Stimulated activated naive CD8-positive, alpha-beta T cell treated with anti-CD3 and anti-CD28 coated beads, Interleukin-15, Interleukin-2, amounts not matched to agents 100 ng/mL and 50 ng/mL, for 24 hours (primary cell): Measurements from ENCODE around the gene C9orf85.

ENCODE experiments used
- H3K27ac Mint-ChIP-seq: one replicate; pipeline ENCODE4 v1.8.0; 2021; ENCODE audit warnings: mild to moderate bottlenecking, mixed read lengths
- H3K27me3 Mint-ChIP-seq: one replicate; pipeline ENCODE4 v1.8.0; 2021; ENCODE audit warnings: mixed read lengths
- H3K36me3 Mint-ChIP-seq: one replicate; pipeline ENCODE4 v1.8.0; 2021; ENCODE audit warnings: low read depth, mixed read lengths
- H3K4me1 Mint-ChIP-seq: one replicate; pipeline ENCODE4 v1.8.0; 2021; ENCODE audit warnings: low read depth, mixed read lengths
- H3K4me3 Mint-ChIP-seq: one replicate; pipeline ENCODE4 v1.8.0; 2021; ENCODE audit warnings: mild to moderate bottlenecking, mixed read lengths
- H3K9me3 Mint-ChIP-seq: one replicate; pipeline ENCODE4 v1.8.0; 2021; ENCODE audit warnings: mixed read lengths

The C9orf85 gene

DNA sequence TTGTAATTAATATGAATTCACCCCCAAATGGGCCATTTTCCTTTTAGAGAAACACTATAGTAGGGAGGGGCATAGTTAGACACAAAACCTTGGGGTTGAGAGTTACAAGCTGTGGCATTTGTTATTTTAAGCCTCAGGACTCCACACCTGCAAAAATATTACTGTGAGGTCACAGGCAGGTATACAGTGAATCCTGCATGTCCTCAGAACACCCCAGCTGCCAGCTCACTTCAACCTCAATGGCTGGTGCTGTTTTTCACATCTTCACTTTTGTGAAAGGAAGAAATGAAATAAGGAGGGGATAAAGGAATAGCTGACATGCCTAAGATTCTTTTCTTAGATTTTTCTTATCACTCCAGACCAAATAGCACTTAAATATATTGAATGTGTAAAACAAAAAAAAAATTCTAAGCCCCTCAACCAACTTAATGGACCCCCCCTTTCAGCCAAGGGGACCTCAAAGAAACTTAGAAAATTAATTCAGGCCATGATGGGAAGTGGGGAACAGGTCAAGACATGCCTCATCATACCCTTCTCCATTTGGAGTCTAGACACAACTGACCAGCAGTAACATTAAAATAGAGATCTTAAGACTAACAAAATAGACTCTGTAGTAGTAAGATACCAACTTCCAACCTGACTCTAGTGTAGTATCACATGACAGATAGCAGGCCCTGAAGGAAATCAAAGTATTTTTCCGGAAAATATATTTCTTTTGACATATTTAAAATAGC, 9.2 kb downstream of the C9orf85 start:
- peaks cover 31% of the 10 kb centered on the region for H3K4me1 Mint-ChIP-seq
- H3K36me3 Mint-ChIP-seq: peaks cover 38% of the 10 kb centered on the region
- H3K27ac Mint-ChIP-seq: no peak overlapping the region
- H3K27me3 Mint-ChIP-seq: no peaks in the 10 kb centered on the region
- no peak overlapping the region for H3K4me3 Mint-ChIP-seq
- no peaks in the 10 kb centered on the region for H3K9me3 Mint-ChIP-seq

DNA sequence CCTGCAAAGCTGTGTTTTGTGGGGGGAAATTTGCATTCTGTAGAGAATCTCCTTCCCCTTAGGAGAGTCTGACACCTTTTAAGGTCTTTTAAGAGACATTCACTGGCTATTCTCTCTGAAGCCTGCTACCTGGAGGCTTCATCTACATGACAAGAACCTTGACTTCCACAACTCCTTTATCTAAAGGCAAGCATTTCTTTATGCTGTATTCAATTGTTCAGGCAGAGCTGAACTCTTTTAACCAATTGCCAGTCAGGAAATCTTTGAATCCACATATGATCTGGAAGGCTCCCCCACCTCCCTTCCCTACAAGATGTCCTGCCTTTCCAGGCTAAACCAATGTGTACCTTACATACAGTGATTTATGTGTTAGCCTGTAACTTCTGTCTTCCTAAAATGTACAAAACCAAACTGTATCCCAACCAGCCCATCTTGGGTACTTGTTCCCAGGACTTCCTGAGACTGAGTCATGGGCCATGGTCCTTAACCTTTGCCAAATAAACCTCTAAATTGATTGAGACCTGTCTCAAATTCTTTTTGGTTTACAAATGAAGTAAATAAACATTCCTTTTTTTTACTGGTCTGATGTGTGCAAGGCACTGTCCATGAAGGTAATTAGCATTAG, 9.9 kb downstream of the C9orf85 start:
- H3K27ac Mint-ChIP-seq: no peak overlapping the region
- H3K36me3 Mint-ChIP-seq: peaks cover 38% of the 10 kb centered on the region
- no peaks in the 10 kb centered on the region for H3K9me3 Mint-ChIP-seq
- H3K27me3 Mint-ChIP-seq: no peaks in the 10 kb centered on the region
- no peak overlapping the region for H3K4me3 Mint-ChIP-seq
- peaks cover 27% of the 10 kb centered on the region for H3K4me1 Mint-ChIP-seq

DNA sequence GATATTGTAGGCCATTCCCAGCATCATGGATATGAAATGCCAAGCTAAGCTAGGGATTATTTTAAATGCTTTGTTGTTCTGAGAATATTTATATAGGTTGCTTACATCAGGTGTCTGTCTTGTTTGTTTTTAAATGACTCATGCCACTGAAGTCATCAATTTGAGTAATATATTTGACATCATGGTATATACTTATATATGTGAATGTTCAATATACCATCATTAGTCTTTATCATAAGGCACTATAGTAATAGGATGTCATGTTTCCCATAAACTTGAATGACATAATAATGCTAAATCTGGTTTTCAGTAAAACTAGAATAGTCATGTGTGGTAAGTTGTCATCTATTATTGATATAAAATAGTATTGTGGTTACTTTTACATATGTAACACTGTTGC, 13.1 kb downstream of the C9orf85 start:
- Mint-ChIP-seq H3K36me3 (peaks cover 23% of the 10 kb centered on the region), H3K4me1 (peaks cover 15% of the 10 kb centered on the region), H3K4me3 (no peak overlapping the region), H3K27ac (no peak overlapping the region), H3K9me3 (no peaks in the 10 kb centered on the region), H3K27me3 (no peaks in the 10 kb centered on the region)

DNA sequence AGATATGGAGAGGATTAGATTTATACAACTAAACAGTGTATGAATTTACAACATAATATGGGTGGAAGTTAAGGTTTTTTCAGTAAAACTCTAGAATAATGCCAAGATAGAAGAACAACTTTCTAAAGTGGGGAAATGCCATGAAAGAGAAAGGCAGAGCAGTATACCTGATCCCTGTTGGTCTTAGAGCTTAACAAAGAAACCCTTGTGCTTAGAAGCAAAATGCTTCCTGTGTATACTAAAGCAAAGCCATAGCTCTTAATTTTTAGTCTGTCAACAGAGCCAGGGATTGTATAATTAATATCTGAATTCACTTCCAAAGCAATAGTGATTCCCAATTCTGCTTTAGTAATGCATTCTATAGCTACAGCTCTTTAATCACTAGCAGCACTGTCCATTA, 14.4 kb downstream of the C9orf85 start:
- peaks cover 29% of the 10 kb centered on the region for H3K36me3 Mint-ChIP-seq
- H3K27ac Mint-ChIP-seq: no peak overlapping the region
- peaks cover 15% of the 10 kb centered on the region for H3K4me1 Mint-ChIP-seq
- H3K4me3 Mint-ChIP-seq: no peak overlapping the region
- no peaks in the 10 kb centered on the region for H3K9me3 Mint-ChIP-seq
- H3K27me3 Mint-ChIP-seq: no peaks in the 10 kb centered on the region

DNA sequence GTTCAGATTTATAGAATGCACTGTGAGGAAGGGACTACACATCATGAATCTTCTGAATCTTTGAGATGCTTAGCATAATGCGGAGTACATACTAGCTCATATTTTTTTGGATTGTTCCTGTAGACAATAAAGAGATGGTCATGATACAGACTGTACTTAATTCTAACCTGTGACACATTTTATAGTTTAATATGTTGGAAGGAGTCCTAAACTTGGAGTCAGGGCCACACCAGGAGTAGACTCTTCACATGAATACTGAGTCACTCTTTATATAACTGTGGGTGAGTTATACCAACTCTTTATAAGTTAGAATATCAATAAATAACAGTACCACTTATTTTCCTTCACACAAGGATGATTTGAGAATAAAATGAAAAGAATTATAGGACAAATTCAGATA, 16.9 kb downstream of the C9orf85 start:
- Mint-ChIP-seq H3K36me3 (peaks cover 28% of the 10 kb centered on the region), H3K27me3 (no peaks in the 10 kb centered on the region), H3K4me3 (no peak overlapping the region), H3K4me1 (peaks cover 5% of the 10 kb centered on the region), H3K9me3 (no peaks in the 10 kb centered on the region), H3K27ac (no peak overlapping the region)

DNA sequence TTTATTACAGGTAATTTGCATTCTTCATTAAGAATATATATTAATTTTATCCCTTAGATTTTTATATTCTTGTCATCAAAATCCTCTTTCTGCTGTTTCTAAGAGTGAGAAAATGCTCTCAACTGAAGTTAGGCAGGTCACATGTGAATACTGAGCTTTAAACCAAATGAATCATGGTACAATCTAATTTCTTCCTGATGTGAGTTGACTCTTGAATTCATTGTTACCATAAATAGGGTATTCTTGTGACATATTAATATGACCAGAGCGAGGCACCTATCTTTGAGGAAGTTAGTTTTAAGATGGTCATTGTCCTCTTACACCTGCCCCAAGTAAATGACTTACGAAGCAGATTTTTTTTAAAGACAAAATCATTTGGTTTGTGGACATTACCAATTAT, 17.4 kb downstream of the C9orf85 start:
- H3K36me3 Mint-ChIP-seq: peaks cover 28% of the 10 kb centered on the region
- H3K9me3 Mint-ChIP-seq: no peaks in the 10 kb centered on the region
- no peak overlapping the region for H3K4me3 Mint-ChIP-seq
- peaks cover 5% of the 10 kb centered on the region for H3K4me1 Mint-ChIP-seq
- no peak overlapping the region for H3K27ac Mint-ChIP-seq
- H3K27me3 Mint-ChIP-seq: no peaks in the 10 kb centered on the region

DNA sequence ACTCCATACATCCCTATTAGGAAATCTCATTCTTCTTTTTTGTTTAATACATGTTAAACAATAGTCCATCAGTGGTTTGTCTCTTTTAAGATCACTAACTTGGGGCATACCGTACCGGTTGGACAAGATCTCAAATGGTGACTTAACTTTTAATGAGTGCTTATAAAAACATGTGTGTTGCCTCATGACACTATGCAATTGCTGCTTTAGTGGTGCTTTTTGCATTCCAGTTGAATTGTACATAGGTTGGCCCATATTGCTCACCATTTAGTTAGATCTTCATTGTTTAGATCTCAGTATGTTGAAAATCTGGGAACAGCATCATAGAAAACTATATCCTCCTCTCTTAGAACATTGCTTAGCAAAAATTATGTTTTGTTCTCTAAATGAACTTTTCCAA, 17.8 kb downstream of the C9orf85 start:
- Mint-ChIP-seq H3K36me3 (peaks cover 25% of the 10 kb centered on the region), H3K4me1 (peaks cover 2% of the 10 kb centered on the region), H3K27ac (no peak overlapping the region), H3K4me3 (no peak overlapping the region), H3K9me3 (no peaks in the 10 kb centered on the region), H3K27me3 (no peaks in the 10 kb centered on the region)

DNA sequence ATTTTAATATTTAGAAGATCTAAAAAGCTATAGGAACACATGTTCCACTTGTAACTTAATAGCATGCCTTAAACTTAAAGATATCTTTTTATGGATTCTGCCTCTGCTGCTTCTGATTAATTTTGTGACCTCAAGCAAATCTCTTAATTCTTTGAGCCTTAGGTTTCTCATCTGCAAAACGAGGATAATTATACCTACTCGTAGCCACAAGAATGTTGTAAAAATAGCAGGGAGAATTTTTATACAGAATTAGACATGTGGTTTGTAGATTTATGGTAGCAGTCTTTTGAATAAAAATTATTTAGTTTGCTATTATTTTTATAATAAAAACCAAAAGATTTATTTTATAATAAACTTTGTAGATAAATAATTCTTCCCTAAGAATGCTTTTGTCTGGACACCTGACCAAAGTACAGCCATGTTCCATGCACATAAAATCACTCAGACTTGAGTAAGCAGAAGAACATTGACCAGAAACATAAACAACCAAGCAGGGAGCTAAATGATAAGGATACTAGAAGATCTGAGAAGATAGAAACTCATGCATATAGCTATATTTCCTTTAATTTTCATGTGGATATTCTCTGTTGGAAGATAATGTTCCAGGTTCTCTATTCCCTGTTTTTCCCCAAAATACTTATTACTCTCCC, 18.5 kb downstream of the C9orf85 start:
- H3K9me3 Mint-ChIP-seq: no peaks in the 10 kb centered on the region
- no peak overlapping the region for H3K4me3 Mint-ChIP-seq
- no peaks in the 10 kb centered on the region for H3K4me1 Mint-ChIP-seq
- no peak overlapping the region for H3K27ac Mint-ChIP-seq
- no peaks in the 10 kb centered on the region for H3K27me3 Mint-ChIP-seq
- H3K36me3 Mint-ChIP-seq: peaks cover 23% of the 10 kb centered on the region

DNA sequence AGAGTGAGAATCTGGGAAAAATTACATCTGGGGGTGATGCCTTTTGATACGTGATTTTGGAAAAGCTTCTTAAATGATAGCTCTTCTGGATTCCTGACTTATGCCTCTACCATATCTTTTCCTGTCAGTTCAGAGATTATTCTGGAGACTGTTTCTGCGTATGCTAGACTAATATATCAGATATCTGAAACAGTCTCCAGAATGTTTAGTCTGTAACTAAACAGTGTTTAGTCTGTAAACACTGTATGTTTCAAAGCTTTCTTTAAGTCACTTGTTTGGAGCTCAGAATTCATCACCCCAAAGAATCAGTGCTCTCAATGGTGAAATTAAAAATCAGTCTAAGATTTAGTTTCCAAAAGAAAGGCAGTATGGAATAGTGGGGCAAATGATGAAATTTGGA, 19.7 kb downstream of the C9orf85 start:
- Mint-ChIP-seq H3K27me3 (no peaks in the 10 kb centered on the region), H3K9me3 (no peaks in the 10 kb centered on the region), H3K27ac (no peak overlapping the region)

DNA sequence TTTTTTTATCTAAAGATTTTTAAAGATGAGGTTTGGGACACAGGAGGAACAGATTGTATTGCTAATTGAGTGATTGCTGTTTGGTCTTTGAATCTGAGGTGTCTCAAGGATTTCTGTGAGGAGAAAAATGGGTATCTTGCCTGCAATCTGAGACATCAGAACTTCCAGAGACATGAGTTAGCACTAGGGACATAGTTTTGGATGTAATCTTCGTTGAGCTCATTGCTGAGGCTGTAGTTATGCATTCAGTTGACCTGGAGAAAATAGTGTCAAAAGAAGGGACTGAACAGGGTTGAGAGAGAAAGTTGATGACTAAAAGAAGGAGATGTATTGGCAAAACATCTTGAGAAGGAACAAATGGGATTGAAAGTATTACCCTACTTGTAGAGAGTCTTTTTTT, 24.6 kb downstream of the C9orf85 start:
- H3K4me3 Mint-ChIP-seq: no peak overlapping the region
- no peaks in the 10 kb centered on the region for H3K27me3 Mint-ChIP-seq
- no peaks in the 10 kb centered on the region for H3K9me3 Mint-ChIP-seq
- peaks cover 9% of the 10 kb centered on the region for H3K4me1 Mint-ChIP-seq
- no peak overlapping the region for H3K27ac Mint-ChIP-seq
- peaks cover 11% of the 10 kb centered on the region for H3K36me3 Mint-ChIP-seq

More for the DNA sequence above, 19.7 kb downstream of the C9orf85 start:
- Mint-ChIP-seq H3K36me3 (peaks cover 23% of the 10 kb centered on the region), H3K4me1 (peaks cover 5% of the 10 kb centered on the region), H3K4me3 (no peak overlapping the region)

DNA sequence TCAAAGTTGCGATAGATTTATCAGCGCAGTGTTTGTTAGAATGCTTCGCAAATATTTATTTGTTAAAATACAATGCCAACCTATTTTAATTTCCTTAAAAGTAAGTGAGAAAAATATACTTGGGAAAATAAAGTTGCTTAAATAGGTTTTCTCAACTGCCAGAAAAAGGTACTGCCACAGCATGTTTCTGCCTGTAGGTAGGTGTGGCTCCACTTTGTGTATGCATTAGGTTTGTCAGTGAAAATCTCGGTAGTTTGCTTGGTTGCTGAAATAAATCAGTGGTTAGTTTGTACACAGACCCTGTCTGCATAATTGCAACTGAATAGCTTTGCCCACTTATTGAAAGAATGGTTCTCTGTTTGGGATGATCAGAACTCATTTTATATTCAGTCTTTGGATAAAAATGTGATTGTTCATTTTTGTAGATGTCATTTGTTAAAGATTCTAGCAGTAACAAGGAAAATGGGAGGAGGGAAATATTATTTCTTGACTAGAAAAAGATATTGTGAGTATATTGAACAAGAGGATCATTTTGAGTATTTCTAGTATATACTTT, 25.7 kb downstream of the C9orf85 start:
- no peaks in the 10 kb centered on the region for H3K9me3 Mint-ChIP-seq
- no peak overlapping the region for H3K27ac Mint-ChIP-seq
- H3K27me3 Mint-ChIP-seq: no peaks in the 10 kb centered on the region
- H3K4me1 Mint-ChIP-seq: peaks cover 12% of the 10 kb centered on the region
- H3K36me3 Mint-ChIP-seq: peaks cover 8% of the 10 kb centered on the region
- no peak overlapping the region for H3K4me3 Mint-ChIP-seq

DNA sequence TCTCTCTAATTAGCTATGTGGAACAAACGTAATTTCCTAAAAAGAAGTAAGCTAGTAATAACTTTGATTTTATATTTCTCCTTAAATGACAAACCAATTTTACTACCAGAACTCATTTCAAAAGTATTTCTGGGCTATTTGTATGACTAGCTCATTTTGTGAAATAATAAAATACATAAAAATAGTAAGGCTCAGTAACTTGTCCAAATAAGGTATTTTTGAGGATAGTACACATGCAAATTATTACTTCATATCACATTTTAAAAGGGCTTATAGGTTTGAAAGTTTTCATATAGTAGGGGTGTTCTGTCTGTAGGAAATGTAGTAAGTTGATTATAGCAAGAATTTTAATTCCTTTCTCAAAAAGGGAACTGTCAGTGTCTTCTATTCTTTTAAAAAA, 26.5 kb downstream of the C9orf85 start:
- H3K9me3 Mint-ChIP-seq: no peaks in the 10 kb centered on the region
- H3K4me3 Mint-ChIP-seq: no peak overlapping the region
- H3K36me3 Mint-ChIP-seq: peaks cover 2% of the 10 kb centered on the region
- H3K4me1 Mint-ChIP-seq: peaks cover 12% of the 10 kb centered on the region
- H3K27ac Mint-ChIP-seq: no peak overlapping the region
- no peaks in the 10 kb centered on the region for H3K27me3 Mint-ChIP-seq

DNA sequence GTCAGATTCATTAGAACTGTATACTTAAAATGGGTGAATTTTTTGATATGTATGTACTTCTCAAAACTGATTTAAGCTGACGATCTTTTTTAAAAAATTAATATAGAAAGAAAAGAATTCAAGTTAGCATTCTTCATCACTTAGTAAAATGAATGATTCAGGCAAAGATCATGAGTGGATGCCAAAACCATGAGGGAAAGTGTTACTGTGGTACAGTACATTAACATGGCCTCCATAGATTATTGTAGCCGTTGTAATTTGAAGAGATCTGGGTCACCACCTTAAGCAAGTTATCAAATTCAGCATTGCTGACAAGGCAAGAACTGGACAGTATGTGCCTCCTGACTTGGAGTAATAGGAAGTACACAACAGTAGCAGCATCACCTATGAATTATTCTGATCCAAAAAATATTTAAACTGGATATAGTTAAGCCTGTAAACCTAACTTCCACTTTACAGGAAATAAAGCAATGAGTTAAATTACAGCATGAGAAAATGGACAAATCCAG, 29.7 kb downstream of the C9orf85 start:
- Mint-ChIP-seq H3K4me3 (no peak overlapping the region), H3K27me3 (no peaks in the 10 kb centered on the region), H3K4me1 (peaks cover 8% of the 10 kb centered on the region), H3K9me3 (no peaks in the 10 kb centered on the region), H3K36me3 (peaks cover under 1% of the 10 kb centered on the region), H3K27ac (no peak overlapping the region)

DNA sequence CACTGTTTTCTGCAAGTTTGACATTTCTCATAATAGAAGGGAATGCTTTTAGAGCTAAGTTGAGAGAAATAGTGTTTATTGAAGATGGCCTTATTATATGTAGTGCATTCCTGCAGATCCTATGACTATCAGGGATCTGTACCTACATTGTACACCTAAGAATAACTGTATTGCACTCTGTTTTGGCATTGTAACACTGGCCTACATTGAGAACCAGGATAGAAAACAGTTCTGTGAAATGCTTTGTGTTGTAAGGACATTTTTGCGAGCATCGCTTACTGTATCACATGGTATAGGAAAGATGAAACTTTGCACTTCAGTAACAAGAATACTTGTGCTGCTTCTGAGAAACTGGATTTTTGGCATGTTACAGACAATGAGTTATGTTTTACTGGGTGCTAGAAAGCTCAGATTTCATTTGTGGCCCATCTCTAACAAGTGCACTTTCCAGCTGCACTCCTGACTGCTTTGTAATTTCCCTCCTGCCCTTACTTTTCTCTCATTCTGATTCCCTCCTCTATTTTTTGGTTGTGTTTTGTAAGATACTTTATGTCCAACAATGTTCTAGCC, 30.6 kb downstream of the C9orf85 start:
- Mint-ChIP-seq H3K4me1 (peaks cover 6% of the 10 kb centered on the region), H3K4me3 (no peak overlapping the region), H3K27me3 (no peaks in the 10 kb centered on the region), H3K36me3 (peaks cover 6% of the 10 kb centered on the region), H3K9me3 (no peaks in the 10 kb centered on the region), H3K27ac (no peak overlapping the region)
